Measurements from ENCODE around the gene EIF2S1. TPM values are rescaled to one million over a fixed set of nuclear protein-coding genes. Genes with fewer than 3 reads are reported as not detected.

Gene EIF2S1
- total RNA-seq, 3 donors from 2014 or later (not counting 1 experiment from before 2014, with no cell fraction given): 31.6 to 37.7 (median 33.2) TPM

GRCh38 chr14:67345583-67345982 is 14.5 kb upstream of the EIF2S1 start:
- H3K36me3 Mint-ChIP-seq: peaks cover 17% of the 10 kb centered on the region
- TF ChIP-seq, protein P1, sequence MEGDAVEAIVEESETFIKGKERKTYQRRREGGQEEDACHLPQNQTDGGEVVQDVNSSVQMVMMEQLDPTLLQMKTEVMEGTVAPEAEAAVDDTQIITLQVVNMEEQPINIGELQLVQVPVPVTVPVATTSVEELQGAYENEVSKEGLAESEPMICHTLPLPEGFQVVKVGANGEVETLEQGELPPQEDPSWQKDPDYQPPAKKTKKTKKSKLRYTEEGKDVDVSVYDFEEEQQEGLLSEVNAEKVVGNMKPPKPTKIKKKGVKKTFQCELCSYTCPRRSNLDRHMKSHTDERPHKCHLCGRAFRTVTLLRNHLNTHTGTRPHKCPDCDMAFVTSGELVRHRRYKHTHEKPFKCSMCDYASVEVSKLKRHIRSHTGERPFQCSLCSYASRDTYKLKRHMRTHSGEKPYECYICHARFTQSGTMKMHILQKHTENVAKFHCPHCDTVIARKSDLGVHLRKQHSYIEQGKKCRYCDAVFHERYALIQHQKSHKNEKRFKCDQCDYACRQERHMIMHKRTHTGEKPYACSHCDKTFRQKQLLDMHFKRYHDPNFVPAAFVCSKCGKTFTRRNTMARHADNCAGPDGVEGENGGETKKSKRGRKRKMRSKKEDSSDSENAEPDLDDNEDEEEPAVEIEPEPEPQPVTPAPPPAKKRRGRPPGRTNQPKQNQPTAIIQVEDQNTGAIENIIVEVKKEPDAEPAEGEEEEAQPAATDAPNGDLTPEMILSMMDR (IDR thresholded peaks at IDR 0.05): no peak

DNA sequence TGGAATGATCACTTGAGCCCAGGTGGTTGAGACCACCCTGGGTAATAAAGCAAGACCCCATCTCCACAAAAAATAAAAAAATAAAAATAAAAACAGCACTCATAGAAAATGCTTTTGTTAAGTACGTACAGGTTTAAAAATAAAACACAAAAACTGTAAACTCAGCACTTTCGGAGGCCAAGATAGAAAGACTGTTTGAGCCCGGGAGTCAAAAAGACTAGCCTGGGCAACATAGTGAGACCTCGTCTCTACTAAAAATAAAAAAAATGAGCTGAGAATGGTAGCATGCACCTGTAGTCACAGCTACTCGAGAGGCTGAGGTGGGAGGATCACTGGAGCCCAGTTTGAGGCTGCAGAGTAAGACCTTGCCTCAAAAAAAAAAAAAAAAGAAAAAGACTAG is 8.1 kb upstream of the EIF2S1 start:
- Mint-ChIP-seq H3K27me3 (ENCODE audit: low read depth in 2 of 2) (no peaks in the 10 kb centered on the region), H3K36me3 (peaks cover 24% of the 10 kb centered on the region), H3K4me1 (peaks cover 10 to 15% of the 10 kb centered on the region in 2 donors), H3K4me3 (no peak overlapping the region), H3K9me3 (no peaks in the 10 kb centered on the region), H3K27ac (peak overlapping the region in 1 of 2 donors; percentile 16)
- TF ChIP-seq, protein P1 (IDR thresholded peaks at IDR 0.05): no peak
- H3K27ac ChIP-seq (ENCODE audit: low read length): no peak overlapping the region
- no peak overlapping the region for H3K4me3 ChIP-seq (ENCODE audit: low read length)
- no peaks in the 10 kb centered on the region for H3K4me1 ChIP-seq (ENCODE audit: control insufficient read depth, insufficient read depth, low read length)
- no peaks in the 10 kb centered on the region for H3K9me3 ChIP-seq (ENCODE audit: control insufficient read depth, insufficient read depth, low read length)
- intact Hi-C loops (cut with micrococcal nuclease): no loop called here
- peaks cover 50% of the 10 kb centered on the region for H3K36me3 ChIP-seq (ENCODE audit: control insufficient read depth, insufficient read depth, low read length)
- DNase-seq (no peak), ATAC-seq (no peak)
- no peaks in the 10 kb centered on the region for H3K27me3 ChIP-seq (ENCODE audit: control insufficient read depth, insufficient read depth, low read length)
- WGBS (ENCODE audit: insufficient coverage): 97% methylated on average over 5 of the region's 5 CpGs

More at GRCh38 chr14:67345583-67345982, 14.5 kb upstream of the EIF2S1 start:
- Histone ChIP-seq H3K27me3 (ENCODE audit: control insufficient read depth, insufficient read depth, low read length) (no peaks in the 10 kb centered on the region), H3K4me1 (ENCODE audit: control insufficient read depth, insufficient read depth, low read length) (no peaks in the 10 kb centered on the region), H3K36me3 (ENCODE audit: control insufficient read depth, insufficient read depth, low read length) (peaks cover 64% of the 10 kb centered on the region), H3K9me3 (ENCODE audit: control insufficient read depth, insufficient read depth, low read length) (no peaks in the 10 kb centered on the region), H3K4me3 (ENCODE audit: low read length) (no peak overlapping the region), H3K27ac (ENCODE audit: low read length) (no peak overlapping the region)
- H3K27ac Mint-ChIP-seq: no peak overlapping the region
- DNase-seq (no peak), ATAC-seq (no peak)
- intact Hi-C loops (cut with micrococcal nuclease): no loop called here
- H3K9me3 Mint-ChIP-seq: no peaks in the 10 kb centered on the region
- H3K4me3 Mint-ChIP-seq: no peak overlapping the region
- H3K4me1 Mint-ChIP-seq: no peaks in the 10 kb centered on the region
- no peaks in the 10 kb centered on the region for H3K27me3 Mint-ChIP-seq (ENCODE audit: low read depth in 2 of 2)

DNA sequence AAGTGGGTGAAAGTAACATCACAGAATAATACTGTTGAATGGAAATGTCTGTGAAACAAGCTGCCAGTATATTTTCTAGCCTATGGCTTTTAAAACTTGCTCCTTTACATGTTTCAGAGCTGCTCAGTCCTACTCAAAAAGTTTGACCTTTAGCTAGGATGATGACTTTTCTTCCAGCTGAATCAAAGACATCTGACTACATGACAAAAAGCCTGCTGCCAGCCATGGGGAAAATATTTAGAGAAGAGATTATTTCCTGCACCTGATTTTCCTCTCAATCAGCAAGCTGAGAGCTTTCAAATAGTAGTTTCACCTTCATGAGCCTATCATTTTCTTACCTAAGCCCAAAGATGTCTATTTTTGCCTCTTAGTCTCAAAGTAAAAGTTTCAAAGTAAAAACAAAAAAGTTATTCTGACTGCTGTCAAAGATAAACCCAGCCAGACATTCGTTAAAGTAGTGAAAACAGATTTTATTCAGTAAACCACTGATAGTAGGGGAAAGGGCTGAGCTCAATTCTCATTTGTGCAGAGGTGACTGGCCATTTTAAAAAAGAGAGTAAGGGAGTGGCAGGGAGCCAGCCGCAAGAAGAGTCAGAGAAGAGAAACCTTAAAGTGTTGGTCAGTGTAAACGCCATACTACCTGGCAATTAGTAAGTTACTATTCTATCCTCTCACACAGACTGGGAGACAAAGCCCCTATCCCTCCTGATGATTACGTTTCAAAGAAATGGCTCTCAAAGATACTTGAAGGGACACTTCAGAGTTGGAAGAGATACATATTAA is 2.8 kb upstream of the EIF2S1 start:
- no peaks in the 10 kb centered on the region for H3K9me3 ChIP-seq (ENCODE audit: control insufficient read depth, insufficient read depth, low read length)
- WGBS (ENCODE audit: insufficient coverage): 87% methylated on average over 3 of the region's 4 CpGs
- H3K4me3 ChIP-seq (ENCODE audit: low read length): no peak overlapping the region
- H3K27me3 ChIP-seq (ENCODE audit: control insufficient read depth, insufficient read depth, low read length): no peaks in the 10 kb centered on the region
- H3K4me1 ChIP-seq (ENCODE audit: control insufficient read depth, insufficient read depth, low read length): peaks cover 17% of the 10 kb centered on the region
- Mint-ChIP-seq H3K36me3 (peaks cover 3% of the 10 kb centered on the region), H3K4me3 (peak overlapping the region; percentile 54), H3K27me3 (ENCODE audit: low read depth in 2 of 2) (no peaks in the 10 kb centered on the region), H3K4me1 (peaks cover 49 to 54% of the 10 kb centered on the region in 2 donors), H3K9me3 (no peaks in the 10 kb centered on the region), H3K27ac (peak overlapping the region in 1 of 2 donors; percentile 99)
- H3K27ac ChIP-seq (ENCODE audit: low read length): no peak overlapping the region
- DNase-seq (no peak), ATAC-seq (no peak)
- intact Hi-C loops (cut with micrococcal nuclease): no loop called here
- TF ChIP-seq, protein P1 (IDR thresholded peaks at IDR 0.05): no peak
- H3K36me3 ChIP-seq (ENCODE audit: control insufficient read depth, insufficient read depth, low read length): peaks cover 8% of the 10 kb centered on the region

DNA sequence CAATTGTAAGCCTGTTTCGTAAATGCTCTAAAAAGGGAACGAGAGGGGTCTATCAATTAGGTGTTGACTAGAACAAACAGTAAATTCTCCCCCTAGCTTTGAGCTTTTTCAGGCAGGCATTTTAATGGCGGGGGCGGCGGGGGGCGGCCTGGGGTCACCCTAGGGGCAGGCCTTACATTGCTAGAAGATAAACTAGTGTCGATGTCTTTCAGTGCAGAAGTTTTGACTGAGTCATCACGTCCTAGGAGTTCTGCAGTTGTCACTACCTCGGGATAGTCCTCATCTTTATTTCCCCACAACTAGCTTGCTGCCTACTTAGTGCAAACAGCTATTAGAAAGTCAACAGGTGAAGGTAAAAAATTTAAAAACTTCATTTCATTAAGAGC is 2.2 kb upstream of the EIF2S1 start:
- Histone ChIP-seq H3K4me3 (ENCODE audit: low read length) (no peak overlapping the region), H3K36me3 (ENCODE audit: control insufficient read depth, insufficient read depth, low read length) (peaks cover 5% of the 10 kb centered on the region), H3K27ac (ENCODE audit: low read length) (no peak overlapping the region), H3K4me1 (ENCODE audit: control insufficient read depth, insufficient read depth, low read length) (peaks cover 17% of the 10 kb centered on the region), H3K27me3 (ENCODE audit: control insufficient read depth, insufficient read depth, low read length) (no peaks in the 10 kb centered on the region), H3K9me3 (ENCODE audit: control insufficient read depth, insufficient read depth, low read length) (no peaks in the 10 kb centered on the region)
- DNase-seq: no peak
- 88% methylated on average over 9 of the region's 9 CpGs for WGBS (ENCODE audit: insufficient coverage)
- TF ChIP-seq, protein P1 (IDR thresholded peaks at IDR 0.05): no peak
- no peak for ATAC-seq
- intact Hi-C loops (cut with micrococcal nuclease): no loop called here
- H3K27ac Mint-ChIP-seq: peak overlapping the region; percentile 99
- H3K36me3 Mint-ChIP-seq: no peaks in the 10 kb centered on the region
- no peaks in the 10 kb centered on the region for H3K9me3 Mint-ChIP-seq
- H3K4me1 Mint-ChIP-seq: peaks cover 49 to 51% of the 10 kb centered on the region in 2 donors
- peak overlapping the region; percentile 99 for H3K4me3 Mint-ChIP-seq
- H3K27me3 Mint-ChIP-seq (ENCODE audit: low read depth in 2 of 2): no peaks in the 10 kb centered on the region
